K562 (cell line): ENCODE data around the gene HYAL3. TPM values are rescaled to one million over a fixed set of nuclear protein-coding genes. Genes with fewer than 3 reads are reported as not detected.
A peak's percentile ranks its signal among the peaks of the same experiment; 100 is the strongest.

ENCODE experiments used
- CHD1 ChIP-seq: fragments of 200-600 bp; sonication (generic); IDR thresholded peaks from one replicate; pipeline ENCODE4 v1.6.1; 2012; ENCODE audit warnings: mild to moderate bottlenecking, moderate library complexity, low read length, inconsistent platforms
- CREB3L1 ChIP-seq: fragments of 450-650 bp; IDR thresholded peaks from 2 replicates; pipeline ENCODE4 v1.6.1; 2014; ENCODE audit warnings: low read depth, mild to moderate bottlenecking, moderate library complexity, borderline replicate concordance
- E2F4 ChIP-seq: sonication (generic); formaldehyde crosslinking; IDR thresholded peaks from 2 replicates; pipeline ENCODE4 v1.8.0; 2022; ENCODE audit warnings: mild to moderate bottlenecking, low read depth, missing genetic modification reagents
- EP400 ChIP-seq: fragments of 450-650 bp; IDR thresholded peaks from 2 replicates; pipeline ENCODE4 v1.6.1; 2017; ENCODE audit warnings: antibody characterized with exemption, mild to moderate bottlenecking, moderate library complexity
- FOXO4 ChIP-seq: fragments of 450-650 bp; formaldehyde crosslinking; IDR thresholded peaks from 2 replicates; pipeline ENCODE4 v1.4.0; 2020; ENCODE audit warnings: mild to moderate bottlenecking, moderate library complexity
- KLF10 ChIP-seq: fragments of 250-450 bp; sonication (Bioruptor Pico); IDR thresholded peaks from 2 replicates; pipeline ENCODE4 v1.6.1; 2021; ENCODE audit warnings: matching md5 sums
- MLLT1 ChIP-seq, 2 experiments: fragments of 450-650 bp; IDR thresholded peaks; 2 replicates each; pipeline ENCODE4 v1.6.1; 2016
- NR3C1 ChIP-seq: sonication (generic); formaldehyde crosslinking; IDR thresholded peaks from 2 replicates; pipeline ENCODE4 v1.8.1; 2022; ENCODE audit warnings: missing genetic modification reagents
- POLR2A ChIP-seq: fragments of 450-650 bp; conservative IDR thresholded peaks from 2 replicates; pipeline ENCODE4 v1.6.1; 2016
- REST ChIP-seq, 2 experiments: fragments of 450-650 bp; formaldehyde crosslinking in 1 of 2; IDR thresholded peaks; 2 replicates each; pipeline versions ENCODE4 v1.4.0 to v1.6.1; 2014 to 2020; ENCODE audit warnings: mild to moderate bottlenecking in 2 of 2, borderline replicate concordance in 1 of 2, low read depth in 1 of 2
- U2AF1 ChIP-seq: fragments of 200-400 bp; formaldehyde crosslinking; optimal IDR thresholded peaks from 2 replicates; pipeline ENCODE3; 2017; ENCODE audit warnings: mild to moderate bottlenecking, low read depth, low read length, moderate library complexity
- polyA plus RNA-seq, 8 experiments: library from polyadenylated mRNA; depleted of rRNA in 4 of 8; stranded (reverse) in 5 of 8; unstranded in 3 of 8; fragments of >200 nt; fragmentation: Nextera tagmentation in 2 of 8; fragmentation: Illumina TruSeq in 1 of 8; extraction: Ambion mirVana in 2 of 8; extraction: Trizol in 1 of 8; gene quantifications; 2 replicates each; pipeline versions ENCODE4 v1.2.1 to v1.2.3, GENCODE V29; 2011 to 2014; ENCODE audit warnings: inconsistent platforms in 1 of 8, missing spikeins in 1 of 8
- total RNA-seq, 7 experiments: library from RNA; depleted of rRNA in 6 of 7; stranded (reverse); fragments of >200 nt in 6 of 7; fragmentation: Illumina TruSeq in 2 of 7; extraction: Trizol in 2 of 7; gene quantifications; 2 replicates each; pipeline versions ENCODE4 v1.2.1 to v1.2.3, GENCODE V29; 2011 to 2021; ENCODE audit warnings: low replicate concordance in 1 of 7

The HYAL3 gene
- total and polyA plus RNA-seq, 9 of the 15 experiments (the other 6 are each of a cell fraction or from before 2014, with no cell fraction given): 0.38 to 9.1 (median 6.8) TPM

- TF ChIP-seq REST (IDR thresholded peaks at IDR 0.05; ENCODE audit: borderline replicate concordance) (no peak), REST (CRISPR knock-in tag; IDR thresholded peaks at IDR 0.05; ENCODE audit: low read depth) (peak; percentile 51; the same call in 1 of the 2 replicates), FOXO4 (CRISPR knock-in tag) (no peak), E2F4 (CRISPR knock-in tag) (no peak), EP400 (peak; percentile 42; the same call in 1 of the 2 replicates), NR3C1 (CRISPR knock-in tag) (peak; percentile 79; the same call in 1 of the 2 replicates), MLLT1 (IDR thresholded peaks at IDR 0.05) (peak in 1 of 2 experiments; percentile 88; a peak in 2 of 4 replicates), KLF10 (CRISPR knock-in tag) (no peak), U2AF1 (no peak), CHD1 (peak; percentile 73), CREB3L1 (0 out of 2 replicates have a peak, but pooled peaks have one; percentile 27), POLR2A (peak; percentile 69)
These were observed 41.5 kb upstream of the HYAL3 start, which contains the start of gene RASSF1 (continued) for GRCh38 chr3:50340448-50341329.
